ENCODE results near the gene ZNF581.

Gene ZNF581

DNA sequence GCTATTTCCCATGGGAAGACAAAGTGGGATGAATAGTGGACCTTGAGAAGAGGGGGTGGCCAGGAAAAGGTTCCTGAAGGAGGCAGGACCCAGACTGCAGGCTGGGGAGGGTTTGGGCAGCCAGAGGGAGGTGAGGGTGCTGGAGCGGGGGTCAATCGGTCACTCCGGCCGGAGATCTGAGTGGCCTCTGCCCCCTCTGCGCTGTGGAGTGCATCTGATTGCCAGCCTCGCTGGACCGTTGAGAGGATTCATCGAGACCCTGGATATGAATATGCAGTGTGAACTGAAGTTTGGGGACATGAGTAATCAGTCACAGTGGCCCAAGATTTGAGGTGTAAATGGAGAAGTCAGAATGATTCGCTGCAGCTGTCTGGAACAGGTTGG is 8.1 kb upstream of the ZNF581 start:
- peak; percentile 30 for DNase-seq

DNA sequence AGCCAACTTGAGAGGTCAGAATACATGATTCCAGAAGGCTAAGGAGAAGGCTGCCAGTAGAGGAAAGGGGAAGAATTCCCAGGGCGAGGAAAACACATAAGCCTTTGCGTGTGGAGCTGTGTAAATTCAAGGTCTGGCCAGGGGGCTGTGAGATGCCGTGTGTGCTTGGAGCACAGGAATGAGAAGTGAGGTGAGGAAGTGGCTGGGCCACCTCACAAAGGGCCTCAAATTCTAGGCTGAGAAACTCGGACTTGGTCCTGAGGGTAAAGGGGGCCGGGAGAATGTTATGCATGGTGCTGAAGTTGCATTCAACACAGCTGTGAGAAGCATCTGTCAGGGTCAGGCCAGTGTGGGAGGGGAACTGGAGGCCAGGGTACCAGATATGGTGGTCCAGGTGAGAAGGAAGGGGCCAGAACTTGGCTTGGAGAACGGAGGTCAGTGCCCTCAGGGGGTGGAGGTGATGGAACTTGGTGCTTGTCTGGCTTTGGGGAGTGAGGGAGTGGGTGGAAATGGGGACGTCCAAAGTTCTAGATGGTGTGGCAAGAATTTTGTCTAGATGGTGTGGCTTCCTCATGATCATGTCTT is 7.5 kb upstream of the ZNF581 start:
- no peak for DNase-seq

- no peak for DNase-seq
These were observed 6.7 kb upstream of the ZNF581 start for GRCh38 chr19:55636723-55637122.

GRCh38 chr19:55637534-55637933 is 5.9 kb upstream of the ZNF581 start:
- DNase-seq, result no peak

- peak; percentile 75 for DNase-seq
These were observed 4.5 kb upstream of the ZNF581 start for GRCh38 chr19:55638864-55639359.

- peak; percentile 80 for DNase-seq
These were observed 3.3 kb upstream of the ZNF581 start for GRCh38 chr19:55640043-55640576.

GRCh38 chr19:55640577-55641425 is 2.6 kb upstream of the ZNF581 start, which contains the start of gene ZNF580:
ZNF580 (plus strand) TSS chr19:55641002; CDS start chr19:55642509, 1,507 bp downstream.
- DNase-seq, result peak; percentile 67

DNA sequence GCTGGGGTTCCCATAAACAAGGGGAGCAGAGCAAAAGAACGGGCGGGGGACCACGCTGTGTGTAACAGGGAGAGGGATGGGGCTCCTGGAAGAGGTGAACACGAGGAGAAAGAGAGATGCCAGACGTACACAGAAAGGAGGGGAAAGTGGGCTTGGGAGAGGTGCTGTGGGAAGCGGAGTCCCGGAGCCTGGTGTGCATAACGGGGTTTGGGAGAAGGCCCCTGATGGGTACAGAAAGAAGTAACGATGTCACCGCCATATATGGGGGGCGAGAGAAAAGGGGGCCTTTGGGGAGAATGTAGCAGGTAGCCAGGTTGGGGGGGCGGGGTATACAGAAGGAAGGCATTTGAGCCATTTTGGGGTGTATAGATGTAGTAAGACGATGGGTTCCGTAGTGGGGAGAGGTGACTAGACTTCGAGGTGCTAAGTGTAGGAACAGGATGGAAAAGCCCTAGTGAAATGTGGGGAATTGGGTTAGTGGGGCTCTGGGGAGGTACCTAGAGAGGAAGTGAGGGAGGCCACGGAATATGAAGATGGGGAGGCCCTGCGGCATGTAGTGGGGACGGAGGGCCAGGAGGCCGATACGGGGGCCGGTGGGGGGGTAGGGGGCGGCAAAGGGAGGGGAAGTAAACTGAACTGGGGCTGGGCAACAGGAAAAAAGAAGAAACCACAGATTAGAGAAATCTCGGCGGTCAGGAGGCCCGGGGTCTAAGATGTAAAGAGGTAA is 1.9 kb upstream of the ZNF581 start:
- DNase-seq, result peak; percentile 46

DNA sequence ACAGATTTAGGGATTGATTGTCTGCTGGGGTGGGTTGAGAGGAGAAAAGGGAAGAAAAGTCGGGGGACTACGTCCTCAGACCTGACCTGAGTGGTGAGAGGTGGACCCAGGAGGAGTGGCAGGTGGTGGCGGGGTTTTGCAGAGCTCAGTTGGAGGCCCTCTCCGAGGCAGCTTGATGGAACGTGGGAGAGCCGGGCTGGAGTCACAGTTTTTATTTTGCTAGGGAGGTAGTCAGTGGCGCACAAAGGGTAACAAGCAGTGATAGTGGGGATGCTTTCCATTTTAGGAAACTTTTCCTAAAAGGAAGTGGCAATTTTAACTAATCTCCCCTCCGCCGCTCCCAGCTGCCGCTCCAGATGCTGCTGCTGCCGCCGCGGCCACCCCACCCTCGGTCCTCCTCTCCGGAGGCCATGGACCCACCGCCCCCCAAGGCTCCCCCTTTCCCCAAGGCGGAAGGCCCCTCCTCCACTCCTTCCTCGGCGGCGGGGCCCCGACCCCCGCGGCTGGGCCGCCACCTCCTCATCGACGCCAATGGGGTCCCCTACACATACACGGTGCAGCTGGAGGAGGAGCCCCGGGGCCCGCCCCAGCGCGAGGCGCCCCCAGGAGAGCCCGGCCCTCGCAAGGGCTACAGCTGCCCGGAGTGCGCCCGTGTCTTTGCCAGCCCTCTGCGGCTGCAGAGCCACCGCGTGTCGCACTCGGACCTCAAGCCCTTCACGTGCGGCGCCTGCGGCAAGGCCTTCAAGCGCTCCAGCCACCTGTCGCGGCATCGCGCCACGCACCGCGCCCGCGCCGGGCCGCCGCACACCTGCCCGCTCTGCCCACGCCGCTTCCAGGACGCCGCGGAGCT is 1.1 kb upstream of the ZNF581 start:
- peak; percentile 22 for DNase-seq

DNA sequence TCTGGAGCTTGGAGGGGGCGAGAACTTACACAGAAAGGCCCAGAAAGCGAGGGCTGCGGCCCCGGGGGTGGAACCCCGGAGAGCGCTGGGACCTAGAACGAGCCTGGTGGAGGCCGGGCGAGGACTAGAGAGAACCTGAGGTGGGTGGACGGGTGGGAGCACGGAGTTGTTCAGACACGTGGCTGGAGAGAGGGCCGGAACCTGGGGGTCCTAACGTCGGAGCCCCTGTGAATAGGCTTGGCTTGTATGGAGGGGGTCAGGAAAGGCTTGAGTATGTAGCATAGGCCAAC is 383 bp downstream of the ZNF581 start:
- DNase-seq, result no peak

DNA sequence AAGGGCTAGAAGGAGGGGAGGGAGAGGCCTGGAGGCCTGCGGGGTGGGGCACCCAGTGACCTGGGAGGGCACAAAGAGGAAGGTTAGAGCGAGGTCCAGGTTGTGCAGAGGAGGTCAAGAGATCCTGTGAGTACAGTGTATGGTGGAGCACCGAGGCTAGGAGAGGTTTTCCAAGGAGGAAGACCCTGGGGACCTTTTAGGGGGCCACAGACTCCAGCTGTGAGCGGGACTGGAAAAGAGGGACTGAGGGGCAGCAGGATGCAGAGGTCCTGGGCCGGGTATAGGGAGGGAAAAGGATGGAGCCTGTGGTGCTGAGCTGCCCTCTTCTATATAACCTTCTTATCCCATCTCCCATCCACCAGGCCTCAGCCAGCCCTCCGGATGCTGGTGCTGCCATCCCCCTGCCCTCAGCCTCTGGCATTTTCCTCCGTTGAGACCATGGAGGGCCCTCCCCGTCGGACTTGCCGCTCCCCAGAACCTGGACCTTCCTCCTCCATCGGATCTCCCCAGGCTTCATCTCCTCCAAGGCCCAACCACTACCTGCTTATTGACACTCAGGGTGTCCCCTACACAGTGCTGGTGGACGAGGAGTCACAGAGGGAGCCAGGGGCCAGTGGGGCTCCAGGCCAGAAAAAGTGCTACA is 863 bp downstream of the ZNF581 start:
- no peak for DNase-seq

- no peak for DNase-seq
These were observed 1.5 kb downstream of the ZNF581 start for GRCh38 chr19:55644842-55645511.

DNA sequence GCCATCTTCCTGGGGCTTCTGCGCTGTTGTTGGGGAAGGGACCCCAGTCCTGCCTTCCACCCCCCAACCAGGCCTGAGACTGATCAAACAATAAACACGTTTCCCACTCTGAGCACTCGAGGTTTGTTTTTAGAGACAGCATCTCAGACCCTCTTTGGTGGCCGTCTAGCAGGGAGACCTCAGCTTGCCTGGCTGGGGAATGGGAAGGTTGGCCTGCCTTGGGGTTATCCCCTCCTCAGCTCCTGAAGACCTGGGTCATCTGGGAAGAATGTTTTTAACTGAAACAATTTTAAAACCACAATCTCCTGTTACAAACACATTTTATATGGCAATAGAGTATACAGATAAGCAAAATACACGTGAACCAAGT is 2.0 kb downstream of the ZNF581 start:
- no peak for DNase-seq

DNA sequence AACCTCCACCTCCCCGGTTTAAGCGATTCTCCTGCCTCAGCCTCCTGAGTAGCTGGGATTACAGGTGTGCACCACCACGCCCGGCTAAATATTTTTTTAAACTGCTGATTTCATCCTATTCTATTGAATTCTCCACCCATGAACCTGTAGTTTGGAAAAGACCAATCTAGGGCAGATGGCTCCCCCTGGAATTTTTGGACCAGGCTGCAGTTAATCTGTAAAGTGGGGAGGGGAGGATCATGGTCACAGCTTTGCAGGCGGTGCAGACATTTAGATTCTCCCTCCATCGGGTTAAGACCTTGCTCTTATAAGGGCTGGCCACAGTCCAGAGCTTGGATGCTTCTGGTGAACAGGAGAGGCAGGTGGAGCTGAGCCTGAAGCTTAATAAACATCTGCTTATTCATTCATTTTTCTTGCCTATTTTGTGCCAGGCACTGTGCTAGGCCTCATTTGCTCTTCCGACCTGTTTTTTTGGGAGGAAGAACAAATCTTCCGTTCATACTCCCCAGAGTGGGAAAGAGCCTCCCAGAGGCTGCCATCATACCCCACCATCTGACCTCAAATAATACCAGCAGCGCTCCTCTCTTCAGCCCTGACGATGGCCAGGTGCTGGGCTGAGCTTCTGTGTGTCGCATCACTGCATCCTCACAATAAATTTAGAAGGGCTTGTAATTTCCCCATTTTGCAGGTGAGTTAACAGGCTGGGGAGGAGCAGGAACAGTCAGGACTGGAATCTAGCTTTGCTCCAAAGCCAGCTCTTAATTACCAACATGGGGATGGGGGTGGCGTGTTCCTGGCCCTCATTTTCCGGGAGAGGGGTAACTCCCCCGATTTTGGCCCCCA is 3.7 kb downstream of the ZNF581 start:
- no peak for DNase-seq

DNA sequence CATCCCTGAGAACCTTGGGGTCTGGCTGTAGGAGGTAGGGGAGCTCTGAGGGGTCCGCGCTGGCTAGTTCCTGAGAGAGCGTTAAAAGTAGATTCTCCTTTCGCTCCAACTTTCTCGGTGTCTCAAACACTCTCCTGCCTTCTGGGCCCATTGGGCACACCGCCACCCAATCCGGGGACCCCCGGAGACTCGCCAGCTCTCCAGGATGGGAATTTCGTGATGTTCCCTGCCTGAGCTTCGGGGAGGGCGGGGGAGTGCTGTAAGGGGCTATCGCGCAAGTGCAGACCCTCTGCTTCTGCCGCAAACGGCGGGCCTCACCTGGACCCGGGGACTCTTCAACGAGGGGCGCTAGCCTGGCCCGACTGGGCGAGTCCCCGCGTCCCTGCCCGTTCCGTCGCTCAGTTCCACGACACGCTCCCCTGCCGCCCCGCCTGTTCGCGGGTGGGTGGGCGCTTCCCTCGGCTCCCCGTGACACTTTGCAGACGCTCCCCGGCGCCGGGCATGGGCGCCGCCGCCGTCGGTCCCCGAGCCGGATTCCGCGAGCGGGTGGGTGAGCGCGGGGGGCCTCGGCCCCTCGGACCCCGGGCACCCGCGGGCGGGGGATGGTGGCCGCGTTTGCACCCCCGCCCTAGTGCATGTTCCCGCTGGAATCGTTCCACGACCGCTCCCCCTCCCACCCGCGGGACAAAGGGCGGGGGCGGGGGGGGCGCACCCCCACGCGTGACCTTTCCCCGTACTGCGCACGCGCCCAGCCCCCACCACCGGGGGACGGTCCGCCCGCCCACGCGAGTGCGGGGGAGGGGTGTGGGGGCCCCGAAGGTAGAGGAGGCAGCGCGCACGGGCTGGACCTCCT is 4.5 kb downstream of the ZNF581 start, which contains the start of gene CCDC106:
Gene CCDC106 (plus strand): TSS at position 481 of the 853 bp plus-strand sequence. CDS start 835 bp downstream, outside the sequence.
- DNase-seq, result peak; percentile 44

DNA sequence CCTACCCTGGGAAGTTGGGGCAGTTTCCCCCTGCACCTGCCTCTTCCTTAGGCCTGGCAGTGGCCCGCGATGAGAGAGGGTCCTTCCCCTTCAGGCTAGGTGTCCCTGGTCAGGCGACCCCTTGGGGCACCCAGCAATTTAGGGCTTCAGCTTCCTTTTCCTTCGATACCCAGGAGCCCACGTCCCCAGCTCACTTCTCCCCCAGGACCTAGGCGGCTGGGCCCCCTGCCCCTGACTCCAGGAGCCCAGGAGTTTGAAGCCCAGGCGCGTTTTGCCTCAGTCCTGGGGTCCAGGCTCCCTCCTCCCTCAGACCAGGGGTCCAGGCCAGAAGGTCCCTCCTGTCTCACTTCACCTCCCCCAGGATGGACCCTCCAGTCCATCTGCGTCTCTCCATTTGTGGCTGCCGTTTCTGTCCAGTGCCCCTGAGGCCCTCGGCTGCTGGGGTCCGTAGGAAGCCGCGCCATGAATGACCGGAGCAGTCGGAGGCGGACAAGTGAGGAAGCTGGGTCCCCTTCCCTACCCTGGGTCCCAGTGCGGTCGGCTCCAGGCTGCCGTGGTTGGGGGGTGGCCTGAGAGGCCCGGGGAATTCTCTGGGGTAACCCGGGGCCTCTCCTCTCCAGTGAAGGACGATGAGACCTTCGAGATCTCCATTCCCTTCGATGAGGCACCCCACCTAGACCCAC is 5.3 kb downstream of the ZNF581 start:
- no peak for DNase-seq

DNA sequence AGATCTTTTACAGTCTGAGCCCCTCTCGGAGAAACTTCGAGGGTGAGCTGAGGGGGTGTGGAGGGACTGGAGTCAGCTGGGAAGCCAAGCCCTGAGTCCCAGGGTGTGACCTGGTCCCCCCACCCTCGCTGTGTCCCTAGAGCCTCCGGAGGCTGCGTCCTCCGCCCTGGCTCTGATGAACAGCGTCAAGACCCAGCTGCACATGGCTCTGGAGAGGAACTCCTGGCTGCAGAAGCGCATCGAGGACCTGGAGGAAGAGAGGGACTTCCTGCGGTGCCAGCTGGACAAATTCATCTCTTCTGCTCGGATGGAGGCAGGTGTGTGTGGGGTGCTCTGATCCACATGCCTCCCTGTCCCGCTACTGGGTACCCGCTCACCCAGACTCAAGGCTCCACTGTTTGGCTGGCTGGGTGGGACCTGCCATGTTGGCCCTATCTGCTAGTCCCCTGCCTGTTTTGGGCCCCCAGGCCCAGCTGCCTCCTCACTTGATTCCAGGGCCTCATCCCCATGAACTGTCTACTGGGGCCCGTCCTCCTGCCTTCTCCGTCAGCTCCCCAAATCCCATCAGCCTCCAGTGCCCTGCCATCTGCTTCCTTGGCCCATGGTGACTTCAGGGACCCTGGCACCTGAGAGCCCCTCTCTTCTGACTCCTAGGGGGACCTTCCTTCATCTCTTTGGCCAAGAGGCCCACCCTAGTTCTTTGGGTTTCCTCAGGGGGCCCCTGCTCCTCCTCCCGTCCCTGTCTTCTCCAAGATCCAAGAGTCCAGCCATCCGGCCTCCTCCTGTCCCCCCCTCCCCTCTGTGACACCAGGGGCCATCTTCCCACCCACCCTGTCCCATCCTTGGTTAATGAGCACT is 6.0 kb downstream of the ZNF581 start:
- no peak for DNase-seq

- no peak for DNase-seq
These were observed 6.7 kb downstream of the ZNF581 start for GRCh38 chr19:55650126-55650557.
